ENCODE data around the gene ADPRM.

- TF ChIP-seq, protein P1, sequence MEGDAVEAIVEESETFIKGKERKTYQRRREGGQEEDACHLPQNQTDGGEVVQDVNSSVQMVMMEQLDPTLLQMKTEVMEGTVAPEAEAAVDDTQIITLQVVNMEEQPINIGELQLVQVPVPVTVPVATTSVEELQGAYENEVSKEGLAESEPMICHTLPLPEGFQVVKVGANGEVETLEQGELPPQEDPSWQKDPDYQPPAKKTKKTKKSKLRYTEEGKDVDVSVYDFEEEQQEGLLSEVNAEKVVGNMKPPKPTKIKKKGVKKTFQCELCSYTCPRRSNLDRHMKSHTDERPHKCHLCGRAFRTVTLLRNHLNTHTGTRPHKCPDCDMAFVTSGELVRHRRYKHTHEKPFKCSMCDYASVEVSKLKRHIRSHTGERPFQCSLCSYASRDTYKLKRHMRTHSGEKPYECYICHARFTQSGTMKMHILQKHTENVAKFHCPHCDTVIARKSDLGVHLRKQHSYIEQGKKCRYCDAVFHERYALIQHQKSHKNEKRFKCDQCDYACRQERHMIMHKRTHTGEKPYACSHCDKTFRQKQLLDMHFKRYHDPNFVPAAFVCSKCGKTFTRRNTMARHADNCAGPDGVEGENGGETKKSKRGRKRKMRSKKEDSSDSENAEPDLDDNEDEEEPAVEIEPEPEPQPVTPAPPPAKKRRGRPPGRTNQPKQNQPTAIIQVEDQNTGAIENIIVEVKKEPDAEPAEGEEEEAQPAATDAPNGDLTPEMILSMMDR (IDR thresholded peaks at IDR 0.05): no peak
- TF ChIP-seq EZH2phosphoT487 (IDR thresholded peaks at IDR 0.05) (no peak), EZH2 (IDR thresholded peaks at IDR 0.05) (no peak)
Observed at GRCh38 chr17:10745231-10745630, 47.8 kb downstream of the ADPRM start.

Data from neural progenitor cell (in vitro differentiated cells).